Small intestine (tissue), 7 donors: ENCODE measurements around the gene KCNA10. TPM values are rescaled to one million over a fixed set of nuclear protein-coding genes. Genes with fewer than 3 reads are reported as not detected.

Source experiments
- DNase-seq, 2 donors: peaks; one replicate each; pipeline versions ENCODE4 v3.0.0 to v3.0.0-alpha.2; 2013
- FAIRE-seq: peaks from 2 replicates; lab custom pipeline; 2012; peaks lifted over from hg19 to GRCh38; lab: Jason Lieb, UNC
- H3K27ac ChIP-seq, 3 donors: one replicate each; pipeline ENCODE4 v1.5.1; 2013; ENCODE audit warnings: low read length in 2 of 3, mild to moderate bottlenecking in 2 of 3, control low read depth in 1 of 3, inconsistent platforms in 1 of 3, low read depth in 1 of 3, moderate library complexity in 1 of 3
- H3K27me3 ChIP-seq, 3 donors: one replicate each; pipeline ENCODE4 v1.6.1; 2013; ENCODE audit warnings: low read length in 3 of 3, inconsistent platforms in 1 of 3; ENCODE audit not compliant: control insufficient read depth in 3 of 3, insufficient read depth in 3 of 3
- H3K36me3 ChIP-seq, 3 donors: one replicate each; pipeline ENCODE4 v1.6.1; 2013; ENCODE audit warnings: low read length in 3 of 3, inconsistent platforms in 1 of 3, low read depth in 1 of 3, mild to moderate bottlenecking in 1 of 3, moderate library complexity in 1 of 3; ENCODE audit not compliant: control insufficient read depth in 3 of 3, insufficient read depth in 2 of 3
- H3K4me1 ChIP-seq, 3 donors: one replicate each; pipeline ENCODE4 v1.6.1; 2013; ENCODE audit warnings: low read length in 2 of 3, inconsistent platforms in 1 of 3, low read depth in 1 of 3, mild to moderate bottlenecking in 1 of 3, moderate library complexity in 1 of 3; ENCODE audit not compliant: control insufficient read depth in 3 of 3, insufficient read depth in 2 of 3
- H3K4me3 ChIP-seq, 3 donors: one replicate each; pipeline ENCODE4 v1.5.1; 2013; ENCODE audit warnings: low read length in 3 of 3, control low read depth in 1 of 3, inconsistent platforms in 1 of 3, low read depth in 1 of 3, mild to moderate bottlenecking in 1 of 3, moderate library complexity in 1 of 3
- H3K9me3 ChIP-seq, 2 donors: one replicate each; pipeline ENCODE4 v1.6.1; 2013; ENCODE audit warnings: low read depth in 1 of 2, low read length in 1 of 2; ENCODE audit not compliant: control insufficient read depth in 2 of 2, insufficient read depth in 1 of 2
- WGBS, 3 donors: extraction: QIAGEN DNeasy Blood & Tissue Kit; methylation state at CpG; one replicate each; pipeline ENCODE4 v1.1.7; 2013; 5-methylcytosine and 5-hydroxymethylcytosine counted together
- polyA plus RNA-seq, 4 donors: library from polyadenylated mRNA; stranded (reverse) in 3 of 4; unstranded in 1 of 4; fragments of 200-250 nt in 3 of 4; fragments of 120-200 nt in 1 of 4; gene quantifications; one replicate each; pipeline versions ENCODE4 v1.2.1 to v1.2.3, GENCODE V29; 2013
- donor health status: healthy with polysubstance abuse.
- donor health status: control.
- donor health status: control.
- donor health status: Bipolar disorder and iron deficiency.
- donor health status: healthy.

The KCNA10 gene
- polyA plus RNA-seq, 4 donors = not detected

- Histone ChIP-seq H3K9me3 (no peaks in the 10 kb centered on the region), H3K27me3 (peaks cover 0 to 2% (median 2%) of the 10 kb centered on the region in 3 donors), H3K27ac (no peak overlapping the region), H3K4me1 (no peaks in the 10 kb centered on the region), H3K36me3 (no peaks in the 10 kb centered on the region), H3K4me3 (no peak overlapping the region)
- DNase-seq = peak in 1 of 2 donors; percentile 32
- FAIRE-seq = no peak
- 42 to 56% (median 51%) methylated on average over 4 of the region's 4 CpGs for WGBS, 3 donors
Observed at GRCh38 chr1:110542725-110543124, 23.8 kb upstream of the KCNA10 start.

- no peaks in the 10 kb centered on the region for H3K4me1 ChIP-seq
- FAIRE-seq = no peak
- no peaks in the 10 kb centered on the region for H3K9me3 ChIP-seq
- H3K4me3 ChIP-seq = no peak overlapping the region
- H3K27me3 ChIP-seq = peaks cover 0 to 2% (median 2%) of the 10 kb centered on the region in 3 donors
- H3K36me3 ChIP-seq = no peaks in the 10 kb centered on the region
- no peak for DNase-seq
- 0 to 69% (median 23%) methylated on average over 1 of the region's 1 CpG for WGBS, 3 donors
- no peak overlapping the region for H3K27ac ChIP-seq
Observed at GRCh38 chr1:110541906-110542395, 23.0 kb upstream of the KCNA10 start.

- DNase-seq (no peak), FAIRE-seq (no peak)
- Histone ChIP-seq H3K27me3 (peaks cover 0 to 2% (median 2%) of the 10 kb centered on the region in 3 donors), H3K9me3 (no peaks in the 10 kb centered on the region), H3K4me1 (no peaks in the 10 kb centered on the region), H3K36me3 (no peaks in the 10 kb centered on the region), H3K4me3 (no peak overlapping the region), H3K27ac (no peak overlapping the region)
- WGBS, 3 donors = 53 to 70% (median 65%) methylated on average over 7 of the region's 7 CpGs
Observed at GRCh38 chr1:110540891-110541685, 22.1 kb upstream of the KCNA10 start.

GRCh38 chr1:110538921-110539320 lies 19.9 kb upstream of the KCNA10 start:
- no peak overlapping the region for H3K4me3 ChIP-seq
- H3K27me3 ChIP-seq = peaks cover 0 to 2% (median 2%) of the 10 kb centered on the region in 3 donors
- no peaks in the 10 kb centered on the region for H3K9me3 ChIP-seq
- DNase-seq (no peak), FAIRE-seq (no peak)
- no peaks in the 10 kb centered on the region for H3K36me3 ChIP-seq
- no peak overlapping the region for H3K27ac ChIP-seq
- no peaks in the 10 kb centered on the region for H3K4me1 ChIP-seq
- 64 to 77% (median 66%) methylated on average over 8 of the region's 8 CpGs for WGBS, 3 donors

GRCh38 chr1:110538075-110538474 lies 19.1 kb upstream of the KCNA10 start:
- no peaks in the 10 kb centered on the region for H3K9me3 ChIP-seq
- H3K27ac ChIP-seq = no peak overlapping the region
- FAIRE-seq (no peak), DNase-seq (no peak)
- 68 to 76% (median 68%) methylated on average over 16 of the region's 16 CpGs for WGBS, 3 donors
- H3K4me1 ChIP-seq = no peaks in the 10 kb centered on the region
- H3K36me3 ChIP-seq = no peaks in the 10 kb centered on the region
- H3K27me3 ChIP-seq = peaks cover 0 to 2% (median 2%) of the 10 kb centered on the region in 3 donors
- no peak overlapping the region for H3K4me3 ChIP-seq

GRCh38 chr1:110535985-110536384 lies 17.0 kb upstream of the KCNA10 start:
- Histone ChIP-seq H3K4me3 (no peak overlapping the region), H3K9me3 (no peaks in the 10 kb centered on the region), H3K27me3 (peaks cover 0 to 2% (median 2%) of the 10 kb centered on the region in 3 donors), H3K4me1 (no peaks in the 10 kb centered on the region), H3K36me3 (no peaks in the 10 kb centered on the region), H3K27ac (no peak overlapping the region)
- 45 to 52% (median 46%) methylated on average over 3 of the region's 3 CpGs for WGBS, 3 donors
- FAIRE-seq (no peak), DNase-seq (no peak)

GRCh38 chr1:110533230-110533629 lies 14.3 kb upstream of the KCNA10 start:
- FAIRE-seq (no peak), DNase-seq (no peak)
- H3K27ac ChIP-seq = no peak overlapping the region
- no peaks in the 10 kb centered on the region for H3K4me1 ChIP-seq
- WGBS, 3 donors = 30 to 53% (median 31%) methylated on average over 3 of the region's 3 CpGs
- H3K27me3 ChIP-seq = no peaks in the 10 kb centered on the region
- H3K9me3 ChIP-seq = no peaks in the 10 kb centered on the region
- H3K36me3 ChIP-seq = no peaks in the 10 kb centered on the region
- no peak overlapping the region for H3K4me3 ChIP-seq

GRCh38 chr1:110529011-110529410 lies 10.0 kb upstream of the KCNA10 start:
- DNase-seq (no peak), FAIRE-seq (no peak)
- no peaks in the 10 kb centered on the region for H3K4me1 ChIP-seq
- no peaks in the 10 kb centered on the region for H3K36me3 ChIP-seq
- no peaks in the 10 kb centered on the region for H3K9me3 ChIP-seq
- WGBS, 3 donors = 80 to 95% (median 87%) methylated on average over 1 of the region's 1 CpG
- H3K27ac ChIP-seq = no peak overlapping the region
- no peak overlapping the region for H3K4me3 ChIP-seq
- H3K27me3 ChIP-seq = peaks cover 0 to 13% (median 0%) of the 10 kb centered on the region in 3 donors
